IMR-90 (cell line): ENCODE results near the gene JCAD. TPM values are rescaled to one million over a fixed set of nuclear protein-coding genes. Genes with fewer than 3 reads are reported as not detected.

Experiments used
- ATAC-seq: fragments of 200-7000 bp; cut with Tn5 transposase; 2 replicates; pipeline ENCODE4 v1.9.1; 2020; ENCODE audit warnings: low read depth, mild to moderate bottlenecking, moderate library complexity
- BruUV-seq: library from RNA; stranded (reverse); fragments of 400-500 nt; replicated peaks from 2 replicates; lab custom pipeline; 2021; lab: Mats Ljungman, UMichigan
- CTCF ChIA-PET: fragments of 300-600 bp; formaldehyde crosslinking; extraction: SDS; loops from one replicate; lab custom pipeline; 2021; ENCODE audit warnings: antibody characterized with exemption; lab: Yijun Ruan, JAX
- POLR2A ChIA-PET: fragments of 300-600 bp; sonication (Branson Sonifier 250); formaldehyde crosslinking; loops from one replicate; lab custom pipeline; 2022; ENCODE audit warnings: antibody characterized with exemption; ENCODE audit not compliant: unreplicated experiment; lab: Charles Lee
- DNase-seq: peaks from one replicate; pipeline ENCODE4 v3.0.0; 2013
- H2AFZ ChIP-seq: replicated peaks from 2 replicates; pipeline ENCODE3; 2013; ENCODE audit warnings: low read length, mild to moderate bottlenecking; ENCODE audit not compliant: poor library complexity
- H2AK5ac ChIP-seq: 2 replicates; pipeline ENCODE4 v1.6.1; 2013; ENCODE audit warnings: low read depth, low read length, inconsistent platforms
- H2AK9ac ChIP-seq: replicated peaks from 2 replicates; pipeline ENCODE3; 2013; ENCODE audit warnings: mild to moderate bottlenecking, low read depth, low read length, moderate library complexity; ENCODE audit not compliant: poor library complexity
- H2BK120ac ChIP-seq: 2 replicates; pipeline ENCODE4 v1.6.1; 2013; ENCODE audit warnings: low read depth, low read length, inconsistent platforms
- H2BK15ac ChIP-seq: 3 replicates; pipeline ENCODE4 v1.6.1; 2013; ENCODE audit warnings: low read depth, low read length, inconsistent platforms
- H2BK20ac ChIP-seq: 2 replicates; pipeline ENCODE4 v1.6.1; 2013; ENCODE audit warnings: low read depth, mild to moderate bottlenecking, inconsistent platforms, low read length, moderate library complexity
- H2BK5ac ChIP-seq: 2 replicates; pipeline ENCODE4 v1.6.1; 2013; ENCODE audit warnings: mild to moderate bottlenecking, low read depth, low read length, inconsistent platforms; ENCODE audit not compliant: poor library complexity, severe bottlenecking
- H3K14ac ChIP-seq: replicated peaks from 2 replicates; pipeline ENCODE4 v1.6.1; 2013; ENCODE audit warnings: low read depth, low read length, inconsistent platforms
- H3K18ac ChIP-seq: 2 replicates; pipeline ENCODE4 v1.6.1; 2013; ENCODE audit warnings: low read depth, low read length, control low read depth
- H3K23ac ChIP-seq: 2 replicates; pipeline ENCODE4 v1.6.1; 2013; ENCODE audit warnings: low read depth, low read length, inconsistent platforms
- H3K27ac ChIP-seq: 2 replicates; pipeline ENCODE4 v1.5.1; 2013; ENCODE audit warnings: mild to moderate bottlenecking, control low read depth, low read length; ENCODE audit not compliant: insufficient read depth
- H3K27me3 ChIP-seq: 2 replicates; pipeline ENCODE4 v1.6.1; 2013; ENCODE audit warnings: low read length; ENCODE audit not compliant: control insufficient read depth, insufficient read depth
- H3K36me3 ChIP-seq: 2 replicates; pipeline ENCODE4 v1.6.1; 2013; ENCODE audit warnings: low read length, mixed read lengths; ENCODE audit not compliant: control insufficient read depth, insufficient read depth
- H3K4ac ChIP-seq: 2 replicates; pipeline ENCODE4 v1.6.1; 2013; ENCODE audit warnings: low read depth, low read length, inconsistent platforms
- H3K4me1 ChIP-seq: 2 replicates; pipeline ENCODE4 v1.6.1; 2013; ENCODE audit warnings: low read length, mixed read lengths; ENCODE audit not compliant: control insufficient read depth, insufficient read depth
- H3K4me2 ChIP-seq: 2 replicates; pipeline ENCODE4 v1.6.1; 2013; ENCODE audit warnings: low read depth, mild to moderate bottlenecking, control low read depth, low read length, moderate library complexity
- H3K4me3 ChIP-seq: 2 replicates; pipeline ENCODE4 v1.5.1; 2013; ENCODE audit warnings: low read depth, mild to moderate bottlenecking, control low read depth, low read length, moderate library complexity; ENCODE audit not compliant: insufficient read depth
- H3K56ac ChIP-seq: 2 replicates; pipeline ENCODE4 v1.6.1; 2013; ENCODE audit warnings: low read length, inconsistent platforms; ENCODE audit not compliant: insufficient read depth; ENCODE audit errors: extremely low read depth
- H3K79me1 ChIP-seq, 2 experiments: 2 replicates each; pipeline ENCODE4 v1.6.1; 2013; ENCODE audit warnings: low read length in 2 of 2, inconsistent platforms in 1 of 2, low read depth in 1 of 2
- H3K9ac ChIP-seq: 2 replicates; pipeline ENCODE4 v1.6.1; 2013; ENCODE audit warnings: low read depth, low read length, control low read depth
- H3K9me1 ChIP-seq: 2 replicates; pipeline ENCODE4 v1.6.1; 2013; ENCODE audit warnings: low read length, inconsistent platforms; ENCODE audit not compliant: insufficient read depth
- H3K9me3 ChIP-seq: 2 replicates; pipeline ENCODE4 v1.6.1; 2013; ENCODE audit warnings: low read length; ENCODE audit not compliant: control insufficient read depth, insufficient read depth
- H4K20me1 ChIP-seq: 2 replicates; pipeline ENCODE4 v1.6.1; 2013; ENCODE audit warnings: low read length, inconsistent platforms; ENCODE audit not compliant: insufficient read depth
- H4K5ac ChIP-seq: 2 replicates; pipeline ENCODE4 v1.6.1; 2013; ENCODE audit warnings: mild to moderate bottlenecking, low read depth, low read length, control low read depth
- H4K8ac ChIP-seq, 2 experiments: 2 replicates each; pipeline ENCODE4 v1.6.1; 2013; ENCODE audit warnings: low read depth in 2 of 2, low read length in 2 of 2, control low read depth in 1 of 2, inconsistent platforms in 1 of 2
- H4K91ac ChIP-seq: 2 replicates; pipeline ENCODE4 v1.6.1; 2013; ENCODE audit warnings: low read depth, low read length, inconsistent platforms; ENCODE audit not compliant: insufficient read depth
- MXI1 ChIP-seq: IDR thresholded peaks from 2 replicates; pipeline ENCODE4 v1.6.1; 2012; ENCODE audit warnings: low read depth, mild to moderate bottlenecking, low read length, moderate library complexity, borderline replicate concordance
- POLR2A ChIP-seq: IDR thresholded peaks from 2 replicates; pipeline ENCODE4 v1.6.1; 2012; ENCODE audit warnings: mild to moderate bottlenecking, low read depth, low read length
- SMC3 ChIP-seq: fragments of 150-350 bp; IDR thresholded peaks from 2 replicates; pipeline ENCODE4 v1.6.1; 2016; ENCODE audit warnings: low read depth, mild to moderate bottlenecking, antibody characterized with exemption, low read length, moderate library complexity
- WGBS, 2 experiments: methylation state at CpG; one replicate each; pipeline versions ENCODE4 v1.1.5 to v1.1.7; 2013; ENCODE audit warnings: missing lambda C conversion rate in 2 of 2; ENCODE audit not compliant: insufficient read length in 1 of 2; ENCODE audit errors: extremely low coverage in 2 of 2; 5-methylcytosine and 5-hydroxymethylcytosine counted together
- dilution Hi-C: fragments of 300-500 bp; cut with HindIII; formaldehyde crosslinking; loops from one replicate; pipeline ENCODE4 v1.14.3; 2018; ENCODE audit warnings: low sequenced_read_pairs; ENCODE audit not compliant: unreplicated experiment
- in situ Hi-C: fragments of 300-500 bp; cut with MboI; formaldehyde crosslinking; loops from 3 replicates; pipeline ENCODE4 v1.14.3; 2019; ENCODE audit warnings: low sequenced_read_pairs, inconsistent platforms, mixed read lengths
- intact Hi-C: fragments of 100-400 bp; cut with micrococcal nuclease; formaldehyde crosslinking; loops from 2 replicates; pipeline ENCODE4 v1.10.0; 2022
- polyA plus RNA-seq, 3 experiments: library from polyadenylated mRNA; depleted of rRNA; stranded (reverse); fragments of >200 nt; gene quantifications; 2 replicates each; pipeline ENCODE4 v1.2.3, GENCODE V29; 2012; ENCODE audit warnings: low replicate concordance in 1 of 3
- total RNA-seq: library from RNA; depleted of rRNA; stranded (reverse); fragments of >200 nt; gene quantifications from 2 replicates; pipeline ENCODE4 v1.2.3, GENCODE V29; 2012

Gene JCAD
- total and polyA plus RNA-seq, 2 of the 4 experiments (the other 2 are of a cell fraction): 15.9 to 16.8 TPM

DNA sequence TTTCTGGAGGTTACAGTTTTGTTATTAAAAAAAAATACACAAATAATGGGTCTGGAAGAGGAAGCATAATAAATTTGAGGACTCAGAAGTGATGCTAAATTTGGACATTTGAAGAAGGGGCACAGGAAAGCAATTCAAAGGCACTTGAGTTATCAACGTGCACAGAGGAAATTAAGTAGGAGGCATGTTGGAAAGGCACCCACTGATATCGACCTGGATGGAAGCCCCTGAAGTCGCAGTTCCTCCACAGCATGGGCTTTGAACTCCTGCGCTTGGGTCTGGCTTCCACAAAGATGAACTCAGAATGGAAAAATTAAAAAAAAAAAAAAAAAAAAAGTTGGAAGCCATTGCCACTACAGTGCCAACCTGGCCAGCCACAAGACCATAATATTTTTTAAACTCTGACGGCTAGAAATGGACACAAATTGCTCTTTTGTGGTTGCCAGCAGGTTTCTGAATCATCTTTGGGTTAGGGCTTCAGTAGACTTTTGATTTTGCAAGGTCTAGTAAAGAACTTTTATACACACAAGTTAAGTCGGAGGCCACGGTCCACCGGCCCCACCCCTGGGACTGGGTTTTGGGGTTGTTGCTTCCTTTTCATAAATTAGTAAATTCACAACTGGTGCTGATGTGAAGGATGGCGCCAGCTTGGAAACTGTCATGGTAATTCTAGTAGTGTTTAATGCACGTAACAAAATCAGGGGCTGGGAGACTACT is 21.6 kb downstream of the JCAD start:
- no peak overlapping the region for H2BK20ac ChIP-seq
- H4K8ac ChIP-seq: no peak overlapping the region
- ATAC-seq: no peak
- H3K4me1 ChIP-seq: peaks cover 4% of the 10 kb centered on the region
- no peak for DNase-seq
- intact Hi-C loops: loop anchor here (5.0 kb wide), 1 partner anchor 310 kb away; the partner anchor contains the start of gene MTPAP
- no peak overlapping the region for H2BK15ac ChIP-seq
- H3K27ac ChIP-seq: no peak overlapping the region
- no peak overlapping the region for H2AK9ac ChIP-seq
- H3K36me3 ChIP-seq: peaks cover 64% of the 10 kb centered on the region
- dilution Hi-C loops: no loop called here
- H3K9ac ChIP-seq: no peak overlapping the region
- H3K79me1 ChIP-seq: peaks cover 45 to 94% of the 10 kb centered on the region in 2 experiments
- H3K4me3 ChIP-seq: no peak overlapping the region
- H3K18ac ChIP-seq: no peak overlapping the region
- 86% methylated on average over 4 of the region's 10 CpGs; no CpG with 5 or more reads in 1 of the 2 experiments for WGBS, 2 experiments
- no peak overlapping the region for H3K4me2 ChIP-seq
- no peak overlapping the region for H3K23ac ChIP-seq
- in situ Hi-C loops: no loop called here
- TF ChIP-seq MXI1: no peak
- TF ChIP-seq SMC3: no peak
- TF ChIP-seq POLR2A: no peak
- no peak overlapping the region for H4K91ac ChIP-seq
- no peaks in the 10 kb centered on the region for H3K9me3 ChIP-seq
- H3K4ac ChIP-seq: no peak overlapping the region
- no peak overlapping the region for H2BK5ac ChIP-seq
- H3K27me3 ChIP-seq: no peaks in the 10 kb centered on the region
- no peak overlapping the region for H4K5ac ChIP-seq
- no peak overlapping the region for H2BK120ac ChIP-seq
- CTCF ChIA-PET: no interaction called here
- peaks cover 71% of the 10 kb centered on the region for H4K20me1 ChIP-seq
- no TSS peak for BruUV-seq
- no peak overlapping the region for H3K56ac ChIP-seq
- H3K9me1 ChIP-seq: peaks cover 27% of the 10 kb centered on the region
- POLR2A ChIA-PET: no interaction called here
- no peak overlapping the region for H2AK5ac ChIP-seq
- H2AFZ ChIP-seq: no peak overlapping the region
- no peak overlapping the region for H3K14ac ChIP-seq
